ENCODE data around the gene PPP2CA.

Gene PPP2CA

DNA sequence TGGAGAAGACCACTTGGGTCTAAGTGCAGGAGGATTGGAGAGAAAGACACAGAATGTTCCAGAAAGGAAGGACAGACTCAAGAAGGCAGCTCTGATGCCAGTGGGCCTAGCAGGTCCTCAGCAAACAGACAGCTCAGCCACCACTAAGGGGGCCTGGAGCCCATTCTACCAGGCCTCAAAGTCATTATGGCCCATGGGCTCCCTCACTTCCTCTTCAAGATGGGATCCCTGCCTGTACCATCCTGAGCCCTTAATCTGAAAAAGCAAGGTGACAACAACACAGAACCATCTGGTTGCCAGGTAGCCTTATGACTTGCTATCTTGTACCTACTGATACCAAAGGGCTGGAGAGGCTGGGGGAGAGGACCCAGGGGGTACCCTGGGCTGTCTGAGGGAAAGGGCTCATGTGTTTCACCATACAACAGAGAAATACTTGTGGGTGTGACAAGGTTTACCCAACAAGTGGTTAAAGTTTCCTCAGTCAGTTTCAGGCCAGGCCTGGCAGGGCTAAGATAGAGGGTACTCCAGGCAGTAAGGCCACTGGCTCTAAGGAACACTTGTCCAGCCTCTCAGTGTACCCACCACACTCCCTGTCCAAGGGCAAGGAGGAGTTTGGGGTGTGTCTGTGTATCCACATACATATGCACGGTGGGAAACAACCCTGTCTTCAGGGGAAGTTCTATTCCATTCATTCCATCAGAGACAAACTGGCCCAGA, 80.7 kb downstream of the PPP2CA start:
- TF ChIP-seq, protein P1, sequence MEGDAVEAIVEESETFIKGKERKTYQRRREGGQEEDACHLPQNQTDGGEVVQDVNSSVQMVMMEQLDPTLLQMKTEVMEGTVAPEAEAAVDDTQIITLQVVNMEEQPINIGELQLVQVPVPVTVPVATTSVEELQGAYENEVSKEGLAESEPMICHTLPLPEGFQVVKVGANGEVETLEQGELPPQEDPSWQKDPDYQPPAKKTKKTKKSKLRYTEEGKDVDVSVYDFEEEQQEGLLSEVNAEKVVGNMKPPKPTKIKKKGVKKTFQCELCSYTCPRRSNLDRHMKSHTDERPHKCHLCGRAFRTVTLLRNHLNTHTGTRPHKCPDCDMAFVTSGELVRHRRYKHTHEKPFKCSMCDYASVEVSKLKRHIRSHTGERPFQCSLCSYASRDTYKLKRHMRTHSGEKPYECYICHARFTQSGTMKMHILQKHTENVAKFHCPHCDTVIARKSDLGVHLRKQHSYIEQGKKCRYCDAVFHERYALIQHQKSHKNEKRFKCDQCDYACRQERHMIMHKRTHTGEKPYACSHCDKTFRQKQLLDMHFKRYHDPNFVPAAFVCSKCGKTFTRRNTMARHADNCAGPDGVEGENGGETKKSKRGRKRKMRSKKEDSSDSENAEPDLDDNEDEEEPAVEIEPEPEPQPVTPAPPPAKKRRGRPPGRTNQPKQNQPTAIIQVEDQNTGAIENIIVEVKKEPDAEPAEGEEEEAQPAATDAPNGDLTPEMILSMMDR (IDR thresholded peaks at IDR 0.05; ENCODE audit: low read depth, low read length, missing control alignments): no peak
- DNase-seq (ENCODE audit: low read depth): no peak
- no peak overlapping the region for H3K4me3 ChIP-seq (ENCODE audit: low read depth, low read length)
